ENCODE results near the gene RASA3.
A peak's percentile ranks its signal among the peaks of the same experiment; 100 is the strongest.

The RASA3 gene

GRCh38 chr13:114029866-114030625 lies 102.4 kb downstream of the RASA3 start:
- TF ChIP-seq JUND (IDR thresholded peaks at IDR 0.05; ENCODE audit: low read depth): no peak
- no peak for DNase-seq (ENCODE audit: low read depth in 1 of 2, low spot score in 1 of 2)
- in situ Hi-C loops (cut with HindIII; ENCODE audit: low pct_unique_long_range_greater_than_20kb, low sequenced_read_pairs): no loop called here

- DNase-seq (ENCODE audit: low read depth in 1 of 2, low spot score in 1 of 2): no peak
- no peak for TF ChIP-seq JUND (IDR thresholded peaks at IDR 0.05; ENCODE audit: low read depth)
- in situ Hi-C loops (cut with HindIII; ENCODE audit: low pct_unique_long_range_greater_than_20kb, low sequenced_read_pairs): no loop called here
These were observed 104.6 kb downstream of the RASA3 start for GRCh38 chr13:114027826-114028225.

- in situ Hi-C loops (cut with HindIII; ENCODE audit: low pct_unique_long_range_greater_than_20kb, low sequenced_read_pairs): no loop called here
- no peak for DNase-seq (ENCODE audit: low read depth in 1 of 2, low spot score in 1 of 2)
- no peak for TF ChIP-seq JUND (IDR thresholded peaks at IDR 0.05; ENCODE audit: low read depth)
These were observed 105.2 kb downstream of the RASA3 start for GRCh38 chr13:114027046-114027715.

GRCh38 chr13:114026481-114026880 lies 105.9 kb downstream of the RASA3 start:
- in situ Hi-C loops (cut with HindIII; ENCODE audit: low pct_unique_long_range_greater_than_20kb, low sequenced_read_pairs): no loop called here
- TF ChIP-seq JUND (IDR thresholded peaks at IDR 0.05; ENCODE audit: low read depth): no peak
- no peak for DNase-seq (ENCODE audit: low read depth in 1 of 2, low spot score in 1 of 2)

GRCh38 chr13:114025714-114026431 lies 106.5 kb downstream of the RASA3 start:
- no peak for DNase-seq (ENCODE audit: low read depth in 1 of 2, low spot score in 1 of 2)
- no peak for TF ChIP-seq JUND (IDR thresholded peaks at IDR 0.05; ENCODE audit: low read depth)
- in situ Hi-C loops (cut with HindIII; ENCODE audit: low pct_unique_long_range_greater_than_20kb, low sequenced_read_pairs): no loop called here

- no peak for DNase-seq (ENCODE audit: low read depth in 1 of 2, low spot score in 1 of 2)
- in situ Hi-C loops (cut with HindIII; ENCODE audit: low pct_unique_long_range_greater_than_20kb, low sequenced_read_pairs): no loop called here
- TF ChIP-seq JUND (IDR thresholded peaks at IDR 0.05; ENCODE audit: low read depth): no peak
These were observed 107.1 kb downstream of the RASA3 start for GRCh38 chr13:114025405-114025713.

GRCh38 chr13:114024603-114025404 lies 107.6 kb downstream of the RASA3 start:
- TF ChIP-seq JUND (IDR thresholded peaks at IDR 0.05; ENCODE audit: low read depth): no peak
- in situ Hi-C loops (cut with HindIII; ENCODE audit: low pct_unique_long_range_greater_than_20kb, low sequenced_read_pairs): no loop called here
- DNase-seq (ENCODE audit: low read depth in 1 of 2, low spot score in 1 of 2): no peak

- no peak for DNase-seq (ENCODE audit: low read depth in 1 of 2, low spot score in 1 of 2)
- in situ Hi-C loops (cut with HindIII; ENCODE audit: low pct_unique_long_range_greater_than_20kb, low sequenced_read_pairs): no loop called here
- TF ChIP-seq JUND (IDR thresholded peaks at IDR 0.05; ENCODE audit: low read depth): no peak
These were observed 108.5 kb downstream of the RASA3 start for GRCh38 chr13:114023716-114024602.

- in situ Hi-C loops (cut with HindIII; ENCODE audit: low pct_unique_long_range_greater_than_20kb, low sequenced_read_pairs): no loop called here
- peak in 1 of 2 experiments; percentile 57 for DNase-seq (ENCODE audit: low read depth in 1 of 2, low spot score in 1 of 2)
- no peak for TF ChIP-seq JUND (IDR thresholded peaks at IDR 0.05; ENCODE audit: low read depth)
These were observed 109.5 kb downstream of the RASA3 start for GRCh38 chr13:114022876-114023275.

- in situ Hi-C loops (cut with HindIII; ENCODE audit: low pct_unique_long_range_greater_than_20kb, low sequenced_read_pairs): no loop called here
- DNase-seq (ENCODE audit: low read depth in 1 of 2, low spot score in 1 of 2): no peak
- TF ChIP-seq JUND (IDR thresholded peaks at IDR 0.05; ENCODE audit: low read depth): no peak
These were observed 110.1 kb downstream of the RASA3 start for GRCh38 chr13:114022309-114022669.

GRCh38 chr13:114021464-114022308 lies 110.7 kb downstream of the RASA3 start:
- peak in 1 of 2 experiments; percentile 43 for DNase-seq (ENCODE audit: low read depth in 1 of 2, low spot score in 1 of 2)
- TF ChIP-seq JUND (IDR thresholded peaks at IDR 0.05; ENCODE audit: low read depth): no peak
- in situ Hi-C loops (cut with HindIII; ENCODE audit: low pct_unique_long_range_greater_than_20kb, low sequenced_read_pairs): no loop called here
